ENCODE results near the gene ATRN. TPM values are rescaled to one million over a fixed set of nuclear protein-coding genes. Genes with fewer than 3 reads are reported as not detected.

Gene ATRN
- total and polyA plus RNA-seq, 2 of the 8 experiments (the other 6 are each of a cell fraction or from before 2014, with no cell fraction given) = 12.0 to 17.4 TPM

- no peak for TF ChIP-seq CHD7 (IDR thresholded peaks at IDR 0.05; ENCODE audit: insufficient replicate concordance, low read length)
- TF ChIP-seq TAF1 (IDR thresholded peaks at IDR 0.05; ENCODE audit: low read depth, low read length) = no peak
- TF ChIP-seq TEAD4 (IDR thresholded peaks at IDR 0.05; ENCODE audit: low read depth, low read length) = no peak
- TF ChIP-seq SP4 (IDR thresholded peaks at IDR 0.05; ENCODE audit: low read length) = no peak
- TF ChIP-seq CREB1 (IDR thresholded peaks at IDR 0.05) = no peak
- TF ChIP-seq EZH2 (IDR thresholded peaks at IDR 0.05; ENCODE audit: low read depth, low read length, severe bottlenecking) = no peak
- TF ChIP-seq JUN (IDR thresholded peaks at IDR 0.05; ENCODE audit: low read depth, low read length) = no peak
These were observed 89.3 kb downstream of the ATRN start (continued) for GRCh38 chr20:3560162-3560561.

Data from H1 (cell line).